Stimulated activated CD4-positive, alpha-beta T cell treated with anti-CD3 and anti-CD28 coated beads, Interleukin-2, amount 100 ng/mL, for 24 hours (primary cell): ENCODE data around the gene LAMTOR1.
A peak's percentile ranks its signal among the peaks of the same experiment; 100 is the strongest.

ENCODE experiments used
- DNase-seq, 2 donors: peaks; one replicate each; pipeline ENCODE4 v3.0.0-alpha.2; 2020

The LAMTOR1 gene

DNA sequence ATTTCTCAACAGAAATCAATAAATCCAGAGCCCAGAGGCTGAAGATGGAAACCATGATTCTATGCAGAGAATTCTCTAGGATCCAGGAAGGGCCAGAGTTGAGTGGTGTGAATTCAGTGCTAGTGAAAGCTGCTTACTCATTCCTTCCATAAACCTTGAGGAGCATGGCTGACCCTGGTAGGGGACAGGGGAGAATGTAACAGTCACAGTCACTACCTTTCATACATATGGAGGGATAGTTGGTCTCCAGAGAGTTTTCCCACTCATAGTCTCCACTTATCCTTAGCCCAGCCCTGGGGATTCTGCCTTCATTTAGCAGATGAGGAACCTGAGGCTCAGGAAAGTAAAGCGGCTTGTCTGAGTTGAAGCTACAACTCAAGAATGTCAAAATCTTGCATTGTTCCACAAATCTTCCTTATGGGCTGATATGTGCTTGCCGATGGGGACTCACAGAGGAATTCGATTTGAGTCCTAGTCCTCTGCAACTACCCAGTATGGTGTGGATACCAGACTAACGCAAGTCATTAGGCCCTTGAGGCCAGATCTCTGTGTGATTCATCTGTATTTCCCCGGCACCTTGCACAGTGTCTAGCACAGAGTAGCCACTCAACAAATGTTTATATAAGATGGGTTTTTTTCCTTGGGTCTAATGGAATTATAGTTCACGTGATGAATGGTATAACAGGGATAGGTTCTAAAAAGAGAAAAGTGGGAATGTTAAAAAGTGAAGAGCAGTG, 13.1 kb upstream of the LAMTOR1 start:
- DNase-seq = no peak

- DNase-seq = no peak
These were observed 11.5 kb upstream of the LAMTOR1 start for GRCh38 chr11:72114570-72114969.

- DNase-seq = no peak
These were observed 10.1 kb upstream of the LAMTOR1 start for GRCh38 chr11:72112978-72113808.

GRCh38 chr11:72112143-72112977, 9.3 kb upstream of the LAMTOR1 start, which contains the start of gene ANAPC15:
Gene ANAPC15, minus strand, starts transcription at chr11:72112695. Its CDS starts 1,419 bp downstream, at chr11:72111276.
- DNase-seq = peak; percentile 98 to 99

DNA sequence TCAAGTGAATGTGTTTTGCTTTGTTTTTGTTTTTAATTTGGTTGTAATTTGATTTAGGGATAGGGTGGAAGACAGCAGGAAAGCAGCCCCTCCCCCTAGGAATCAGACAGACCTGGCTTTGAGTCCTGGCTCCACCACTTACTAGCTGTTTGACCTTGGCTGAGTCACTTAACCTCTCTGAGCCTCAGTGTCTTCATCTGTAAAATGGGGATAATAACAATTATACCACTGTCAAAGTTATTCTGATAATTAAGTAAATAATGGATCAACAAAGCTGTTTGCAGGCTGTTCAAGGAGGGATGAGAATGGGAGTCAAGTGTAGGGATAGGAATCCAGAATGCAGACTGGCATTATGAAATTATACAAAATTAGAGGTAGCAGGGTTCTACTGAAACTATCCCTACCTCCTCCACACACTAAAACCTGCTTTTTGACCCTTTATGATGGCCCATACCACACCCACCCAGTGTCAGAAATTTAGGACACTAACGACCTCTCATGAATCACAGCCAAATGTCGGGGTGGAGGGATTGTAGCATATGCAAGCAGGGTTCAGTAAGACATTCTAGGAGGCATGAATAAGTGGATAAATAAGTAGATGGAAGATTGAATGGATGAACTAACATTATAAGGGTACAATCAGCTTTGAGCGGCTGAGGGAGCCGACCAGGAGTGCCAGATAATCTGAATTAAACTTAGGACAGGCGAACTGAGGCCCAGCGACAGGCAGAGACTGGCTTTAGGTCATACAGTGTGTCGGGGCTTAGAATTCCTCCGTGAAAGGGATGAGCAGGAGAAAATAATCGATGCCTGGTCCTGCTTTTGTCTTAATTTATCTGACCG, 8.4 kb upstream of the LAMTOR1 start:
- no peak for DNase-seq

DNA sequence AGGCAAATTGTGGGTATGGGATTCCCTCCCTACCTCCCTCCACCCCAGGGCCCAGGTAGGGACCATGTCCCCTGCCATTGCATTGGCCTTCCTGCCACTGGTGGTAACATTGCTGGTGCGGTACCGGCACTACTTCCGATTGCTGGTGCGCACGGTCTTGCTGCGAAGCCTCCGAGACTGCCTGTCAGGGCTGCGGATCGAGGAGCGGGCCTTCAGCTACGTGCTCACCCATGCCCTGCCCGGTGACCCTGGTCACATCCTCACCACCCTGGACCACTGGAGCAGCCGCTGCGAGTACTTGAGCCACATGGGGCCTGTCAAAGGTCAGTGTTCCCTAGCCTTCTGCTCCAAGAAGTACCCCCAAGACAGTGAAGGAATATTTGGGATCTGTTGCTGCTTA, 2.8 kb upstream of the LAMTOR1 start, which contains the start of gene TOMT:
TOMT (plus strand) TSS at position 37 of the 400 bp plus-strand sequence; CDS start at position 65, 28 bp downstream.
- DNase-seq = no peak

DNA sequence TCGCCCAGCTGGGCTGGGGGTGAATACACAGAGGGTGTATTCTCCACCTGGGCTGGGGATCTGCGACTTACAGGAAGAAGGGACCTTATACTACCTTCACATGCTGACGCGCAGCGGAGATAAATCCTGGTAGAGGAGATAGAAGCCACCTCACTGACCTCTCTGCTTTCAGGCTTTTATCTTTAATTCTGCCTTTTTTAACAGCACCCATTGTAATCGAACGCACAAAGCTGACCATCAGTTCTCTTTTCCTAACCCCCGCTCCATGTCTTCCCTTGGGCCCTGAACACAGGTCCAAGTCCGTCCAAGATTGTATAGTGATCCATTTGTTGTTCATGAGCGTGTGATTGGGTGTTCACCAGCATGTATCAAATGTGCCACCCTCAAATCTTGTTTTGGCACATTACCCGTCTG, 664 bp upstream of the LAMTOR1 start:
- no peak for DNase-seq

DNA sequence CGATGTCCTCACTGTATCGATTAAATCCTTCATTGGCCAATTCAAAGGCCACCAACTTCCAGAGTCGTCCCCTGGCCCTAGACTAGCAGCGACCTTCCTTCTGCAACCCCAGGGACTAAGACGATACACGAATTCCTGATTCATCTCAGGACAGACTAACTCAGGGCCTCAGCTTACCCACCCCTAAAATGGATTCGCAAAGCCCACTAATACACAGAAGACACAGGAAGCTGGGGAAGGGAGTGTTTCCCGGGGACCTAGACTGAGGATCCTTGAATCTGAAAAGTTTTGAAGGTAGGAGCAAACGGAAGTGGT, 509 bp downstream of the LAMTOR1 start:
- DNase-seq = no peak

DNA sequence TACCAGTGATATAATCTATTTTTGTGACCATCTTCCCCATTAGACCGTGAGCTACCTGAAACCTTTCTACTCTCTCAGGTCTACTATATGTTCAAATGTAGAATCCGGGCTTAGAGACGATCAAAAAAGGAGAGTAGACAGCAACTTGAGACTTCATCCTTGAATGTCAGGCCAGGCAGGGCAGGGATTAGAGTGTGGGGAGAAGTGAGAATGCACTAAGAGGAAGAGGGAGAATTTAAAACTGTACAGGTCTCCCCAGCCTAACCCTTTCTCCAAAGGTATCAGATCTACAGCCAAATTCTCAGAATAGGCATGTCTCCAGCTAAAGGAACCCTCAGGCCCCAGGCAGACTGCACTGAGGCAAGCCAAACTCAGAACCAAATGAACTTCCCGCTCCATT, 935 bp downstream of the LAMTOR1 start:
- DNase-seq = no peak

DNA sequence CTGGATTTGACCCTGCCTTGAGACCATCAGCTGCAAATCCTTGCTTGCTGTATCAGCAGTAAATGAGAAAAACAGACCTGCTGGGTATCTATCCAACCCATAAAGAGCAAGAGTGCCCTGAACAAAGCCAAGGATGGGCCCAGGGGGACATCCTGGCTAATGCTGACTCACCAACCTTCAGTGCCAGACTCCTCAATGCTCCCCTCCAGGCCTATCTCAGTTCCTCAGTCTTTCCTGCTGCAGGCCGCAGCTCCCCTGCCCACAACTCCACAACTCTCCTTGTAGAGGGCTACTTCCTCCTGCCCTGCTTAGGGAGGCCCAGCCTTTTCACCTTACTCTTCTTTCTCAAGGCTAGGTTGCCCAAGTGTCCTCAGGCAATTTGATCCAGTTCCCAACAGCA, 2.6 kb downstream of the LAMTOR1 start:
- DNase-seq = no peak

DNA sequence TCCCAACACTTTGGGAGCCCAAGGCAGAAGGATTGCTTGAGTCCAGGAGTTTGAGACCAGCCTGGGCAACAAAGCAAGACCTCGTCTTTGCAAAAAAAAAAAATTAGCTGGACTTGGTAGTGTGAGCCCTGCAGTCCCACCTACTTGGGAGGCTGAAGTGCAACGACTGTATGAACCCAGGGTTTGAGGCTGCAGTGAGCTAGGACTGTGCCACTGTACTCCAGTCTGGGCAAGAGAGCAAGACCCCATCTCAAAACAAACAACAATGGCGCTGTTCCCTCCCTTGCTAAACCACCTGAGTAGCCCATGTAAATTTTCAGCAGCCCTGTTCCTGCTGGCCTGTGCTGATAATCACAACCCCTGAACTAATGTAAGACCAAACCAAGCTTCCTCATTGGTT, 3.1 kb downstream of the LAMTOR1 start:
- no peak for DNase-seq

DNA sequence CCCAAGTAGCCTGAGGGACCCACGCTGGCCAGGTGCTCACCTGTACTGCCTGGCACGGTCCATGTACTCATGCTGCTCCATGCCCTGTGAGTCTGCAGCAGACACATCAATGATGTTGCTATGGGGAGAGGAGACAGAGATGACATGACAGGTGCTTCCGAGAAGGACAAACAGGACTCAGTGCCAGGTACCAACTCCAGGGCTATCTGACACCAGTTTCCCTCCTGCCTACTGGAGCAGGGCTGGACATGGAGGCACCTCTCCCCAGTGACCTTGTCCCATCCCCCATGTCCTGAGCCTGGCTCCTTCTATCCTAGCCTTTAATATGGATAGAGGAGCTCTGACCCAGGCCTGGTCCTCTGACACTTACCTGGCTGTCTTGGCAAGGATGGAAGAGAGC, 4.4 kb downstream of the LAMTOR1 start:
- DNase-seq = no peak

GRCh38 chr11:72091292-72091691, 11.8 kb downstream of the LAMTOR1 start:
- DNase-seq = peak; percentile 62 to 72

DNA sequence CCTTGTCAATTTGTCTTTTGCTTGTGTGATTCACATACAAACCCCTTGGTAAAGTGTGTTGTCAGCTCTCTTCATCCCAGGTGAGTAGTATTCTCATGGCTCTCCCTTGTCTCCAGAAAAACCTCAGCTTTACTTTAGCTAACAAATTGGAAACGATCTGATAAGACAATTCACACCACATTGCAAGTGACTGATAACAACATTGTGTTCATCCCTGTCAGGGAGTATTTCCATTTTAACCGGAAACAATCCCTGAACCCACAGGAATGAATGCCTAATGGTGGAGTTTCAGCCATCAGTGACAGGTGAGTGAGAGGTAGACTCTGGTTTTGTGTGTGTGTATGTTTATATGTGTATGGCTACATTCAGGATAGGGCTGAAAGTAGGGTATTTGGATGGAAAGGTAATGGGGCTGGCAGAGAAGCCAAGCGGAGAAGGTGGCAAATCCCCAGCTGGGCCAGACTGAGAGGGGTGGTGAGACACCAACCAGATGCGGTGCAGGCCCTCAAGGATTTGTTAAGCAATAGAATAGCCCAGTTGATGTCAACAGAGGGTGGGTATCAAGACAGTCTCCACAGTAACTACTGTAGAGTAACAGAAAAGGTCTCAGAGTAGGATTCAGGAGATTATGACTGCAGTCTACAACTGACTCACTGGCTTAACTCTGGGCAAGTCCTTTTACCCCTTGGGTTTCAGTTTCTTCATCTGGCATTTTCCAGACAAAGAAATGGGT, 14.9 kb downstream of the LAMTOR1 start:
- no peak for DNase-seq

DNA sequence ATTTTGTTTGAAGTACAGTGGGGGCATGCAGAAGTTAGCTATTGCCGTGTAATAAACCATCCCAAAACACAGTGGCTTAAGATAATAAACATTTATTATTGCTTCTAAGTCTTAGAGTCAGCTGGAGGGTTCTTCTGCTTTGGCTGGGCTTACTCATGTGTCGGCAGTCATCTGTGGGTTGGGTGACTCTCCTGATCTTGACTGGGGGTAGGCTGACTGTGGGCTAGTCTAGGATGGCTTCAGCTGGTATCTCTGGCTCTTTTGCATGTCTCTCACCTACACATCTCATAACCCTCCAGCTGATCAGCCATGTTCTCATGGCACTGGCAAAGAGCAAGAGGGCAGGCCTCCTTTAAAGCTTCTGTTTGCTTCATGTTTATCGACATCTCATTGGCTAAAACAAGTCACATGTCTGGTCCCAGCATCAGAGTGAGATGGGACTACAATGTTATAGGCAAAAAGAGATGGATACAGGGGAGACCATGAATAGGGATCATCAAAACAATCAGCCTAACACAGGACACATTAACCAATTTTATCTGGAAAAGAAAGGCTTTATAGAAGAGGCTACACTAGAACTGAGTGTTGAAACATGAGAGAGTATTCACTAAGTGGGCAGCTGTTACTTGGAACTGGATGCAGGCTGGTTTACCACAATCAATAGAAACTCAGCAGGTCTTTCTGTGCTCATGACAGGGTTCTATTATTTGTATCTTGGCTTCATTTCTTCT, 17.3 kb downstream of the LAMTOR1 start:
- DNase-seq = no peak

DNA sequence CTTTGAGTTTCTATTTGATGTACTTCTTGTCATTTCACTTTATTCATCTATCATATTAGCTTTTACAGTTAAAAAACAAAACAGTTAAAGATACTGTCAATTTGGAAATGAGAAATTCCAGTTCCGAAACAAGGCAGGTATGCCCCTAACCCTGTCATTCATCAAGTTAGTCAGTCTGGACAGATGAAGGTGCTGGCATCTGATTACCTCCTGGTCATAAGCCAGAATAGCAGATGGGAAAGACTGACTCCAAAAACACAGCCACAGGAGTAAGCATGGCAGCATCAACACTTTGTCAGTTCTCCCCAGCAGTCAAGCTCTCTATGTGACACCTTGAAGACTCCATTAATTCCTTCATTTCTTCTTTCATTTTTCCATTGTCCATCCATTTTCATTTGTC, 18.1 kb downstream of the LAMTOR1 start:
- DNase-seq = no peak

DNA sequence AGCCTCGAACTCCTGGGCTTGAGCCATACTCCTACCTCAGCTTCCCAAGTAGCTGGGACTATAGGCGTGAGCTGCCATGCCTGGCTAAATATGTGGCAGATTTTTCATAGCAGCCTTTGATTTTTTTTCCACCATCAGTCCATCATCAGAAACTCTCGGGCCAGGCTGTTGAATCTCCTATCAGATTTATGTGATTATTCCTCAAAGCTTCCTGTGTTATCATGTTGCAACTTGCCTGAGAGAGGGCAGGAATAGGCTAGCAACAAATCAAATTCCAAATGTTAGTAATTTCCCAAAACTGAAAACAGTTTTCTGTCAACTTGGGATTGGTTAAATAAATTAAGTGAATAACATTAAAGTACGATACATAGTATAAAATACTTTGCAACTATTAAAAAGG, 19.0 kb downstream of the LAMTOR1 start:
- DNase-seq = no peak

GRCh38 chr11:72083414-72083813, 19.7 kb downstream of the LAMTOR1 start:
- no peak for DNase-seq

DNA sequence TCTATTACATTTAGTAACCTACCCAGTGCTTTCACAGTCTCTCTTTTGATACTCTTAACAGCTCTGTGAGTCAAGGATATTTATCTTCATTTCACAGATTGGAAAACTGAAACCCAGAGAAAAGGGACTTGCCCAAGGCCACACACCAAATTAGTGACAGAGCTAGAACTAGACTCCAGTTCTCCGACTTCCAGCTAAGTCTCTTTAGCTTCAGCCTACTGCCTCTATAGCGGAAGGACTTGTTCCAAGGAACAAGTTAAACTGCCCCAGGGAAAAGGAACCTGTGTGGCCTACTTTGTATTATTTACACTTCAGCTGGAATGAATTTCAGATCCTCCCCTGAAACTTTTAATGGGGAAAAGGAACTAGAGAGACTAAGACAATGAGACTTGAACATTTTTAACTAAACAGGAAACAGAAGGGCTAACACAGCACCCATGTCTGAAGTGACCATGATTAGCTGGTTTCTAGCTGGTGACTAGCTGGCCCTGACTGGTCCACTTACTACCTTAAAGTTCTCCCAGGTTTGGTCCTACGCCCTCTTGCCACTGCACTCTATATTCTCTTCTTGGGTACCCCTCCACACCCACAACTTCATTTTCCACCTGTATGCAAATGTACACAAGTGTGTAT, 21.2 kb downstream of the LAMTOR1 start:
- DNase-seq = no peak

GRCh38 chr11:72081184-72081644, 21.9 kb downstream of the LAMTOR1 start:
- no peak for DNase-seq
